Body of pancreas (tissue), 4 donors: ENCODE results near the gene ADGRA3.

Source experiments
- CTCF ChIP-seq, 7 experiments: fragments of 450-650 bp in 4 of 7; fragments of 200-600 bp in 3 of 7; sonication (generic) in 3 of 7; IDR thresholded peaks; one replicate each; pipeline ENCODE4 v1.5.1; 2016 to 2019; ENCODE audit warnings: antibody characterized with exemption in 7 of 7
- POLR2A ChIP-seq, 3 donors: fragments of 450-650 bp; IDR thresholded peaks; one replicate each; pipeline ENCODE4 v1.6.1; 2016; ENCODE audit warnings: antibody characterized with exemption in 3 of 3, mild to moderate bottlenecking in 2 of 3

- TF ChIP-seq CTCF (IDR thresholded peaks at IDR 0.05) (no peak), POLR2A (IDR thresholded peaks at IDR 0.05) (no peak)
Observed at GRCh38 chr4:22487328-22487727, 28.5 kb downstream of the ADGRA3 start.
